Gastrocnemius medialis (tissue), 4 donors: ENCODE measurements around the gene KLF7.

Experiments
- CTCF ChIP-seq, 5 experiments: fragments of 450-650 bp in 3 of 5; fragments of 200-600 bp in 2 of 5; sonication (generic) in 2 of 5; IDR thresholded peaks in 4 of 5; conservative IDR thresholded peaks in 1 of 5; 1 replicate in 4 of 5; 2 replicates in 1 of 5; pipeline ENCODE4 v1.5.1; 2016 to 2019; ENCODE audit warnings: antibody characterized with exemption in 5 of 5, mild to moderate bottlenecking in 3 of 5, moderate library complexity in 3 of 5
- POLR2A ChIP-seq, 2 donors: fragments of 450-650 bp; IDR thresholded peaks; one replicate each; pipeline ENCODE4 v1.6.1; 2017; ENCODE audit warnings: antibody characterized with exemption in 2 of 2, mild to moderate bottlenecking in 2 of 2, moderate library complexity in 2 of 2

- TF ChIP-seq POLR2A (IDR thresholded peaks at IDR 0.05), result no peak
- no peak for TF ChIP-seq CTCF (IDR thresholded peaks at IDR 0.05 in 4 of 5, conservative IDR thresholded peaks at IDR 0.05 in 1 of 5)
Observed at GRCh38 chr2:207129821-207130220, 35.9 kb downstream of the KLF7 start.
